B cell (primary cell): ENCODE data around the gene DPP10. TPM values are rescaled to one million over a fixed set of nuclear protein-coding genes. Genes with fewer than 3 reads are reported as not detected.

Source experiments
- ATAC-seq: fragments of 200-7000 bp; cut with Tn5 transposase; one replicate; pipeline ENCODE4 v1.10.0; 2021; ENCODE audit warnings: low read depth, mild to moderate bottlenecking, moderate number of reproducible peaks, moderate library complexity
- CTCF ChIA-PET: fragments of 350-600 bp; sonication (Branson Sonifier 250); formaldehyde crosslinking; loops from one replicate; lab custom pipeline; 2021; ENCODE audit warnings: antibody characterized with exemption, inconsistent platforms; lab: Charles Lee
- POLR2A ChIA-PET: fragments of 350-600 bp; sonication (Branson Sonifier 250); formaldehyde crosslinking; loops from one replicate; lab custom pipeline; 2021; ENCODE audit warnings: antibody characterized with exemption; lab: Charles Lee
- DNase-seq: peaks from one replicate; pipeline ENCODE4 v3.0.0; 2013
- H2AFZ ChIP-seq: 2 replicates; pipeline ENCODE4 v1.6.1; 2012; ENCODE audit warnings: mild to moderate bottlenecking, low read depth, low read length; ENCODE audit not compliant: insufficient read depth, poor library complexity, severe bottlenecking
- H3K27ac ChIP-seq, 2 donors: 1 replicate in 1 of 2; 2 replicates in 1 of 2; pipeline ENCODE4 v1.5.1; 2012 to 2013; ENCODE audit warnings: low read length in 2 of 2, mild to moderate bottlenecking in 2 of 2, moderate library complexity in 1 of 2
- H3K27me3 ChIP-seq, 4 experiments: fragments of 200-600 bp in 1 of 4; sonication (generic) in 1 of 4; replicated peaks in 1 of 4; 1 replicate in 2 of 4; 2 replicates in 2 of 4; pipeline versions ENCODE4 v1.6.1 to v1.7.0; 2013 to 2016; ENCODE audit warnings: low read length in 3 of 4, mild to moderate bottlenecking in 2 of 4, mixed read lengths in 1 of 4, moderate library complexity in 1 of 4; ENCODE audit not compliant: insufficient read depth in 4 of 4, control insufficient read depth in 3 of 4; ENCODE audit errors: control extremely low read depth in 1 of 4
- H3K36me3 ChIP-seq, 2 experiments: replicated peaks in 1 of 2; 1 replicate in 1 of 2; 2 replicates in 1 of 2; pipeline versions ENCODE4 v1.6.1 to v1.7.1; 2013; ENCODE audit warnings: low read length in 1 of 2; ENCODE audit not compliant: insufficient read depth in 2 of 2, control insufficient read depth in 1 of 2; ENCODE audit errors: control extremely low read depth in 1 of 2, extremely low read depth in 1 of 2
- H3K4me1 ChIP-seq, 2 donors: fragments of 200-600 bp in 1 of 2; sonication (generic) in 1 of 2; 1 replicate in 1 of 2; 2 replicates in 1 of 2; pipeline versions ENCODE4 v1.5.1 to v1.6.1; 2013 to 2017; ENCODE audit warnings: low read length in 2 of 2; ENCODE audit not compliant: control insufficient read depth in 2 of 2, insufficient read depth in 2 of 2
- H3K4me2 ChIP-seq: replicated peaks from 2 replicates; pipeline ENCODE3; 2012; ENCODE audit warnings: mild to moderate bottlenecking, low read depth, low read length; ENCODE audit not compliant: poor library complexity, severe bottlenecking
- H3K4me3 ChIP-seq, 5 experiments: fragments of 200-600 bp in 1 of 5; sonication (generic) in 1 of 5; 1 replicate in 3 of 5; 2 replicates in 2 of 5; pipeline versions ENCODE4 v1.5.1 to v1.7.0; 2011 to 2016; ENCODE audit warnings: low read length in 4 of 5, mild to moderate bottlenecking in 4 of 5, low read depth in 2 of 5, control low read depth in 1 of 5, moderate library complexity in 1 of 5; ENCODE audit not compliant: insufficient read depth in 1 of 5; ENCODE audit errors: control extremely low read depth in 1 of 5, extremely low read depth in 1 of 5
- H3K79me2 ChIP-seq: fragments of 200-600 bp; sonication (generic); one replicate; pipeline ENCODE4 v1.6.0; 2016; ENCODE audit warnings: low read length; ENCODE audit not compliant: control insufficient read depth, insufficient read depth
- H3K9ac ChIP-seq: fragments of 200-600 bp; sonication (generic); 2 replicates; pipeline ENCODE4 v1.6.1; 2017; ENCODE audit warnings: mild to moderate bottlenecking, low read length, moderate library complexity
- H3K9me3 ChIP-seq, 3 donors: one replicate each; pipeline versions ENCODE4 v1.6.1 to v1.7.1; 2013; ENCODE audit warnings: low read length in 2 of 3; ENCODE audit not compliant: control insufficient read depth in 2 of 3, insufficient read depth in 1 of 3; ENCODE audit errors: control extremely low read depth in 1 of 3
- H4K20me1 ChIP-seq: 2 replicates; pipeline ENCODE4 v1.6.0; 2012; ENCODE audit warnings: mild to moderate bottlenecking, low read length; ENCODE audit not compliant: insufficient read depth, control insufficient read depth, poor library complexity, severe bottlenecking
- H3K27ac Mint-ChIP-seq: one replicate; pipeline ENCODE4 v1.8.0; 2021; ENCODE audit warnings: mixed read lengths
- H3K27me3 Mint-ChIP-seq: one replicate; pipeline ENCODE4 v1.8.0; 2021; ENCODE audit warnings: mixed read lengths
- H3K4me1 Mint-ChIP-seq: one replicate; pipeline ENCODE4 v1.8.0; 2021; ENCODE audit warnings: mixed read lengths
- H3K4me3 Mint-ChIP-seq: one replicate; pipeline ENCODE4 v1.8.0; 2021; ENCODE audit warnings: mixed read lengths
- H3K9me3 Mint-ChIP-seq: one replicate; pipeline ENCODE4 v1.8.0; 2022; ENCODE audit warnings: mixed read lengths; ENCODE audit not compliant: insufficient read depth
- EZH2 ChIP-seq: IDR thresholded peaks from 2 replicates; pipeline ENCODE4 v1.6.1; 2012; ENCODE audit warnings: borderline replicate concordance, low read depth, mild to moderate bottlenecking, moderate library complexity, low read length; ENCODE audit not compliant: insufficient read depth, poor library complexity, severe bottlenecking
- WGBS: methylation state at CpG from one replicate; pipeline ENCODE4 v1.1.5; 2013; ENCODE audit warnings: missing lambda C conversion rate; ENCODE audit not compliant: insufficient coverage; 5-methylcytosine and 5-hydroxymethylcytosine counted together
- intact Hi-C: fragments of 100-400 bp; cut with micrococcal nuclease; formaldehyde crosslinking; loops from one replicate; pipeline ENCODE4 v1.10.0; 2022
- polyA plus RNA-seq: library from polyadenylated mRNA; depleted of rRNA; stranded (reverse); fragments of >200 nt; gene quantifications from 2 replicates; pipeline ENCODE4 v1.2.3, GENCODE V29; 2012
- total RNA-seq, 2 donors: library from RNA; stranded (reverse); fragments of 120-200 nt in 1 of 2; gene quantifications; 1 replicate in 1 of 2; 2 replicates in 1 of 2; pipeline versions ENCODE4 v1.2.3 to v1.2.4, GENCODE V29; 2013 to 2022
- TF ChIP-seq, protein P1 (sequence below): fragments of 200-600 bp; IDR thresholded peaks from one replicate; pipeline ENCODE4 v1.8.0; 2022; ENCODE audit warnings: antibody characterized with exemption, mild to moderate bottlenecking

DPP10 gene
- total and polyA plus RNA-seq, 2 donors (not counting 1 experiment from before 2014, with no cell fraction given), result not detected

DNA sequence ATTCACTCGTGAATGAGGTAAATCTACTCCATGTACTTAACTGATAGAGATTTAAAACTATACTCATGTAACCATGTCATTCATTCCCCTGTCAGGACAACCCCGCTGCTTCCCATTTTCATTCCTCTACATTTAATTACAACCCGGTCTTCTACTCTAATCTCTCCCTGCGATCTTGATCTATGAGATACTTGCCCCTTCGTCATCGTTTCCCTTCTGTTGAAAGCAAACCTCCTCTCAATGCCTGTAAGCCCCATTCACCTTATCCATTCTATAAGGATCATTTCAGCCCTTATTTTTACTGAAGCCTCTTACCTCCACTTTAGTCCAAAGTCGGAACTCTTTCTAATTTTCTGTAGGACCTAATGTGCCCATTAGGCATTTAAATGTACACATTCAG, 492.6 kb downstream of the DPP10 start:
- intact Hi-C loops, result no loop called here
- WGBS, result 85% methylated on average over 5 of the region's 7 CpGs
- H4K20me1 ChIP-seq, result no peaks in the 10 kb centered on the region
- Mint-ChIP-seq H3K27me3 (no peaks in the 10 kb centered on the region), H3K4me1 (no peaks in the 10 kb centered on the region), H3K9me3 (no peaks in the 10 kb centered on the region), H3K4me3 (no peak overlapping the region), H3K27ac (no peak overlapping the region)
- H3K27me3 ChIP-seq, result no peaks in the 10 kb centered on the region
- POLR2A ChIA-PET, result no interaction called here
- no peak overlapping the region for H3K27ac ChIP-seq
- H3K4me3 ChIP-seq, result no peak overlapping the region
- CTCF ChIA-PET, result no interaction called here
- H3K4me1 ChIP-seq, result no peaks in the 10 kb centered on the region
- H3K9ac ChIP-seq, result no peak overlapping the region
- no peak for DNase-seq
- no peaks in the 10 kb centered on the region for H3K79me2 ChIP-seq
- no peak for ATAC-seq
- H3K36me3 ChIP-seq, result no peaks in the 10 kb centered on the region
- no peak overlapping the region for H3K4me2 ChIP-seq
- peaks cover 0 to 7% (median 0%) of the 10 kb centered on the region in 3 donors for H3K9me3 ChIP-seq
- H2AFZ ChIP-seq, result no peak overlapping the region
- TF ChIP-seq, protein P1, sequence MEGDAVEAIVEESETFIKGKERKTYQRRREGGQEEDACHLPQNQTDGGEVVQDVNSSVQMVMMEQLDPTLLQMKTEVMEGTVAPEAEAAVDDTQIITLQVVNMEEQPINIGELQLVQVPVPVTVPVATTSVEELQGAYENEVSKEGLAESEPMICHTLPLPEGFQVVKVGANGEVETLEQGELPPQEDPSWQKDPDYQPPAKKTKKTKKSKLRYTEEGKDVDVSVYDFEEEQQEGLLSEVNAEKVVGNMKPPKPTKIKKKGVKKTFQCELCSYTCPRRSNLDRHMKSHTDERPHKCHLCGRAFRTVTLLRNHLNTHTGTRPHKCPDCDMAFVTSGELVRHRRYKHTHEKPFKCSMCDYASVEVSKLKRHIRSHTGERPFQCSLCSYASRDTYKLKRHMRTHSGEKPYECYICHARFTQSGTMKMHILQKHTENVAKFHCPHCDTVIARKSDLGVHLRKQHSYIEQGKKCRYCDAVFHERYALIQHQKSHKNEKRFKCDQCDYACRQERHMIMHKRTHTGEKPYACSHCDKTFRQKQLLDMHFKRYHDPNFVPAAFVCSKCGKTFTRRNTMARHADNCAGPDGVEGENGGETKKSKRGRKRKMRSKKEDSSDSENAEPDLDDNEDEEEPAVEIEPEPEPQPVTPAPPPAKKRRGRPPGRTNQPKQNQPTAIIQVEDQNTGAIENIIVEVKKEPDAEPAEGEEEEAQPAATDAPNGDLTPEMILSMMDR, result no peak
- no peak for TF ChIP-seq EZH2

DNA sequence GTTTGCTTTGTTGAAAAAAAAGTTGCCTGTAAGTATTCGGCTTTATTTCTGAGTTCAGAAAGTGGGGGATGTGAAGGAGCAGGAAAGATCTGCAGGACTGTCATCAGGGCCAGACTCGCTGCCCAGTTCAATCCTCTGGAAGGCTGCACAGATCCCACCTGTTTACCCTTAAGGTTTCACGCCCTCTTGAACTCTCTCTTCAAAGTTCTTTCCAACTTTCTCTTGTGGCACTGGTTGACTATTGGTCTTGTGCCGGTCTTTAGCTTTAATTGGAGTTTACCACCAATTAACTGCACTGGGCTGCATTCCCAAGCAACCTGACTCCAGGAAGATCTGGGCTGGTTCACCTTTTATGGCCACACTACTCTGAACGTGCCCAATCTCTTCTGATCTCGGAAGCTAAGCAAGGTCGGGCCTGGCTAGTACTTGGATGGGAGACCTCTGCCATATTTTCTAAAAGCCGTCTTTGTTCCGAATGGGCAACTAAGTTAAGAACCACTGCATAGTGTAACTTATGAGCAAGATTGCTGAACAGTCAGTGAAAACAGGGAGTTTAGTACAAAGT, 495.0 kb downstream of the DPP10 start:
- ChIA-PET CTCF (no interaction called here), POLR2A (no interaction called here)
- no peak overlapping the region for H3K4me3 Mint-ChIP-seq
- H3K27me3 Mint-ChIP-seq, result no peaks in the 10 kb centered on the region
- ATAC-seq, result no peak
- Histone ChIP-seq H3K9me3 (peaks cover 0 to 4% (median 0%) of the 10 kb centered on the region in 3 donors), H2AFZ (no peak overlapping the region), H3K9ac (no peak overlapping the region), H3K4me2 (no peak overlapping the region), H3K36me3 (no peaks in the 10 kb centered on the region), H3K4me3 (no peak overlapping the region), H3K79me2 (no peaks in the 10 kb centered on the region), H4K20me1 (no peaks in the 10 kb centered on the region), H3K27ac (no peak overlapping the region), H3K27me3 (no peaks in the 10 kb centered on the region), H3K4me1 (no peaks in the 10 kb centered on the region)
- H3K27ac Mint-ChIP-seq, result no peak overlapping the region
- H3K4me1 Mint-ChIP-seq, result no peaks in the 10 kb centered on the region
- intact Hi-C loops, result no loop called here
- 85% methylated on average over 6 of the region's 9 CpGs for WGBS
- no peaks in the 10 kb centered on the region for H3K9me3 Mint-ChIP-seq
- TF ChIP-seq, protein P1, result no peak
- no peak for TF ChIP-seq EZH2
- DNase-seq, result no peak
